TTC549 (cell line): ENCODE results near the gene FAM118B.

ENCODE experiments used
- FAIRE-seq: peaks from 2 replicates; lab custom pipeline; 2012; peaks lifted over from hg19 to GRCh38; lab: Jason Lieb, UNC

FAM118B gene

DNA sequence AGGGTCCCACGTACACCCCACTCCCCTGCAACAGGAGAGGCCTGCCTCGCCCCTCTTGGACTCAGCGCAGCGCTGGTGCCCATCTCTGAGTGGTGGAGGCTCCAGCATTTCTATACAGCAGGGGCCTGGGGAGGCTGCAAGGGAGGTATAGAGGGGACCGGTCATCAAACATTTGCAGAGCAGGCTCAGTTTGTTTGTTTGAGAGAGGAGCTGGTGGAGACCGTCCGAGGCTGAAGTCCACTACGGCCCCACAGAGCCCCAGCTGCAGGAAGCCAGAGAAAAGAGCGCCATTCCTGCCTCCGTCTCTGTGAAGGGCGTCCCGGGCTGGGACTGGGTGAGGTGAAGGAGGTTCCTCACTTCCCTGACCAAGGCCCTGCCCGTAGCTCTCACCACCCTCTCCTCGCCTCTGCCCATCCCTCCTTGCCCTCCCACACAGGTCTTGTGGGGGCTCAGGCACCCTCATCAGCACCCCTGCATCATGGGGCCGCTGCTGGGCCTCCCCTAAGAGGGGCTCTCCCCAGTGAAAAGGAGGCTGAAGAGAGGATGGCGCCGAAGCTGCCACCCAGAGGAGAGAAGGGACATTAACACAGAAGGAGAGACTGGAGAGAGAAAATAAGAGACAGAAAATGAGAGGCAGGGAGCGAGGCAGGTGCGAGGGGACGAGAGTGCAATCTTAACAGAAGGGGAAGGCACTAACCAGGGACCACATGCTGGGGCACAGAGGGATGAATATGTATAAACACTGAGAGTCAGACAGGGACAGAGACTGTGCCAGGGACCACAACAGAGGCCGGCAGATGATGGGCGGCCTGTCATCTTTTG, 24.7 kb upstream of the FAM118B start:
- no peak for FAIRE-seq

DNA sequence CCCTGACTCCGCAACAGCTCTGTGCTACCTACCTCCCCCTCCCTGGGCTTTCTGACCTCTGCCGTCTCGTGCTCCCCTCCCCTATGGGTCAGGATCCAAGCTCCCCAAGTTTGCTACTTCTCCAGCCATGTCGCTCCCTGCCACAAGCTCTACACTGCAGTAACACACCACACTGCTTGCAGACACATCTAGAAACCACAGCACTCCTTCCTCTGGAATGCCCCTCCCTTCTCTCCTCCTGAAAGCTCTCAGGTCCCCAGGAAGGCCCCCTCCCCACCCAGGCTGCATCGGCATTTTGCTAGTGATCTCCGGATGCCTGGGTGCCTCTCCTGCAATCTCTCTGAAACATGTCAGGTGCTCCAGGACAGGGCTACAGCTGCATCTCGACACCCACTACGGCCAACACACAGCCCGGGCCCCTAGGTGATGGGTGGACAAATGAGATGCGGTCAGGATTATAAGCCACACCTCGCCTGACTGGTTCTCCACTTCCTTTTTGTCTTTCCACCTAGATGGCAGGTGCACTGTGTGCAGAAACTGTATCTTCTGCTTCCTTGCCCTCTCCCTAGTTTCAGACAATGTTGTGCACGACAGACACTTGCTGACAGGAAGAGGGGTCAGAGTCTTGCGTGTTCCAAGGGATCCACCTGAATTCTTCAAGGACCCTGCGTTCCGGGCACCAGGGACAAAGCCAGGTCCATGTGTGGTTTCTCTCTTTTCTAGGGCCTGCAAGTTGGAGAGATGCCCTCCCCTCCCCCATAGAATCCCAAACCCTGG, 23.1 kb upstream of the FAM118B start:
- no peak for FAIRE-seq

DNA sequence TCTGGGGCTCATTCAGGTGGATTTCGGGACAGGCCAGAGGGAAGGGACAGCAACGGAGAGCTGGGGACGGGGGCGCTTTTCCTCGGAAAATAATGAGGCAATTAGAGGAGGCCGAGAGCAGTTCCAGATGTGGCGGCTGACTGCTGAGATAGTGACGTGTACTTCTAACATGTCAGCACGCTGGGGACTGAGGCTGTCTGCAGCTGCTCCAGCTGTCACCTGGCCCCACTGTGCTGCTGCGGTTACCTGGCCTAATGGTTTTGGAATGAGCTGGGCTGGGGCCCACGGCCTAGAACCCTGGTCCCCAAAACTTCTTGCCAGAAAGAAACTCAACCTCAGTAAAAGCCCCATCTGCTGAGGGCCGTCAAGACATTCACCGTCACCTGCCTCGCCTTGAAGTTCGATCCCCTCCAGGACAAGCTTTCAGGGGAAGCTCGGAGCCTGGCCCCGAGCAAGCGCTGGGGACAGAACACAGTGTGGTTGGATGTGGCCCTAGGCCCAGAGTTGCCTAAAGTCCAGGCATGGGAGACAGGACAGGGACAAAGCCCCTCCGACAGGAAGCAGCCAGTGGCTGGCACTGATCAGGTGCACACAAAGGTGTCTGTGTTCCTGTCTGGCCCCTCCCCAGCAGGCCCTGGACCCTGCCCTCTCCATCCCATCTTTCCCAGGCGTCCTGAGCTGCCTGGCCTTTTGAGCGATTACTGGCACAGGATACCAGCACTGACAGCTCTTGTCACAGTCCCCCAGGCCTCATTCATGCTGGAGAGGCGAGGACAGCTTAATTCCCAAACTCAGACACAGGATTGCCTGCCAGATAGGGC, 22.3 kb upstream of the FAM118B start:
- no peak for FAIRE-seq

DNA sequence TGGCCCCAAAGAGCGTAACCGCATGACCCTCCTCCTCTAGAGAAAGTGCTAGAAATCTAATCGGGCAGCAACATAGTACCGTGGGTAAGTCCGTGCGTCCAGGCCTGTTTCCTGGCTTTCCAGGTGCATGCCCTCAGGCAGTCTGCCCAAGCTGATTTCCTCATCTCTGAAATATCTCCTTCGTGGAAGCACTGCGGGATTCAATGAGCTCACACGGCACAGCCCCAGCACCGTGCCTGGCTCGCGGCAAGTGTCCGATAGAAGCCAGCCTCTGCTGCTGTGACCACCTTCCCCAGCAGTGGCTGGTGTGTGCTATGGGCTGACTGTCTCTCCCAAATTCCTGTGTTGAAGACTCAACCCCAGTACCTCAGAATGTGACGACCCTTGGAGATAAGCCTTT, 20.8 kb upstream of the FAM118B start:
- no peak for FAIRE-seq

DNA sequence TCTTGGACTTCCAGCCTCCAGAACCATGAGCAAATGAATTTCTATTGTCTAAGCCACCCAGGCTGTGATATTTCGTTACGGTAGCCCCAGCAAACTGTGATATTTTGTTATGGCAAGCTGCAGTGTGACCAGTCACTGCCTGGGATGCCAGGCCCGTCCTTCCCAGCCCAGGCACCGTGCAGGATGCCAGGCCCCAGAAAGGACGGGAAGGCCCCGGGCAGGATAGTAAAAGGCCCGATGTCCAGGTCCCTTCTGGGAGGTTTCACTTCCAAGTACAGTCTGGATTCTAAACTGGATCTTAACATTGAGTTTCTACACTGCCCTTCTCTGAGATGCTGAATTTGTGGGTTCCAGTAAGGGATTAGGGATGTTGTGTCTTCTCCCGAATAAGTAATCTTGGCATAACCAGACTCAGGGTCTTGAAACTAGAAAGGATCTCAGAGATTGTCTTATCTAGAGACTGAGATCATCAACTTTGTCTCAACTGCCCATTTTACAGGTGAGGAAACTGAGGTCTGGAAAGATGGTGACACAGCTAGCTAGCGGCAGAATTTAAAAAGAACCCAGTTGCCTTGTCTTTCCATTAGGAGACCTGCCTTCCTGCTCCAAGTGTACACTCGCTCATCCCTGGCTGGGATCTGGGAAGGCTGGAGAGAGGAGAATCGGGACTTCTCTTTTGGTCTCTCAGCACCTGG, 20.1 kb upstream of the FAM118B start:
- FAIRE-seq, result no peak

DNA sequence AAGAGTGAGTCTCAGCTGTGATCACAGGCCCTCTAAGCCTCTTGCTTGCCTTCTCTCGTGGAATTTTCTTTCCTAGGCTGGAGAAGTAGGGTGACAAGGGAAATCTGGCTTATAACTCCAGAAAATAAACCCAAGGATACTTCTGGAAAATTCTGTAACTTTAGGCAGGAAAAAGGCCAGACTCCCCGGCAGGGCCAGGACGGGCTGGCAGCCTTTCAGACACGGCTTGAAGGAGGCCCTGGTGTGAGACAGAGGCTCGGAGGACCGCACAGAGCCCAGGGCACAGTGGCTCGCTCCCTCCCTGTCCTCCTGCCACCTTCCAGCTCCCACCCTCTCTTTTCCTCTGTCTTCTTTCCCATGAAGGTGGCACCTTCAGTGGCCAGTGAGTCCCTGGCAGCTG, 19.2 kb upstream of the FAM118B start:
- no peak for FAIRE-seq

DNA sequence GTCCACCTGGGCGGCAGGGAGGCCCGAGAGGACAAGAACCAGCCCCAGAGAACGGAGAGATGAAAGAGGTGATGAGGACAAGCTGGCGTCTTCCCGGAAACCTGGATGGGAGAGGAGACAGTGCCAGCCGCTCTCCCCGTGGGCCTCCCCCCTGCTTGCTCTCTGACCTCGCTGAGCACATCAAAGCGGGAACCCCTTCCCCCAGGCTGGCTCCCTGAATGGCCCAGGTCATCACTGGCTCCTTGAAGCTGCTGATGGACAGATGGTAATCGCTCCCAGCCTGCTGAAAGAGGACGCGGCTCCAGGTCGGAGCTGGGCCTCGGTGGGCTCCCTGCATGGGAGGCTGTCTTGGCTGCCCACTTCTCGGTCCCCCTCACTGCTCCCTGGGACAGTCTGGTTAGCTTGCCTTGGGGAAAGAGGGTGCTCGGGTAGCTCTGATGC, 18.5 kb upstream of the FAM118B start:
- no peak for FAIRE-seq

DNA sequence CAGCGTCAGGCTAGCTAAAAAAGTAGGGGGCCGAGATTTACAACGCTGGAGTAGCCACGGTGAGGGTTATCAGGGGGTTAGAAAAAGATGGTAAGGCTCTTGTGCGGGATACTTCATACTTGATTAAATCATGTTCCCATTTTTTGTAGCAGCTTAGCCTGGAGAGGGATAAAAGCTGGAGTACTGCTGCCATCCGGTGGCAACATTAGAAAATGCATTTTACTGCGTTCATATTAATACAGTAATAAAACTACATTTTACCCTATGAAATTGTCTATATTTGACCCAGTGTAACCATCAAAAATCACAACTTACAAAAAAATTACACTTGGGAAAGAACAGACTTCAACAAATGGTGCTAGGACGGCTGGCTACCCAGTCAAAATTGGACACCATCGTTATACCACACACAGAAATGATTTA, 17.4 kb upstream of the FAM118B start:
- peak; percentile 20 for FAIRE-seq

DNA sequence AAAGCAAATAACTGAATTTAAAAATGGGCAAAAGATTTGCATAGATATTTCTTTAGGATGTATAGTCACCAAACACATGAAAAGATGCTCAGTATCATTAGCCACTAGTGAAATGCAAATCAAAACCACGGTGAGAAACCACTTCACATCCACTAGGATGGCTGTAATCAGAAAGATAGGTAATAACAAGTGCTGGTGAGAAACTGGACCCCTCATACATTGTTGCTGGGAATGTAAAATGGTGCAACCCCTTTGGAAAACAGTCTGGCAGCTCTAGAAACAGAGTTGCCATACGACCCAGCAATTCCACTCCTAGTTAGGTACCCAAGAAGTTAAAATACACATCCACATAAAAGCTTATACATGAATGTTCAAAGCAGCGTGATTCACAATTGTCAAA, 16.5 kb upstream of the FAM118B start:
- no peak for FAIRE-seq

DNA sequence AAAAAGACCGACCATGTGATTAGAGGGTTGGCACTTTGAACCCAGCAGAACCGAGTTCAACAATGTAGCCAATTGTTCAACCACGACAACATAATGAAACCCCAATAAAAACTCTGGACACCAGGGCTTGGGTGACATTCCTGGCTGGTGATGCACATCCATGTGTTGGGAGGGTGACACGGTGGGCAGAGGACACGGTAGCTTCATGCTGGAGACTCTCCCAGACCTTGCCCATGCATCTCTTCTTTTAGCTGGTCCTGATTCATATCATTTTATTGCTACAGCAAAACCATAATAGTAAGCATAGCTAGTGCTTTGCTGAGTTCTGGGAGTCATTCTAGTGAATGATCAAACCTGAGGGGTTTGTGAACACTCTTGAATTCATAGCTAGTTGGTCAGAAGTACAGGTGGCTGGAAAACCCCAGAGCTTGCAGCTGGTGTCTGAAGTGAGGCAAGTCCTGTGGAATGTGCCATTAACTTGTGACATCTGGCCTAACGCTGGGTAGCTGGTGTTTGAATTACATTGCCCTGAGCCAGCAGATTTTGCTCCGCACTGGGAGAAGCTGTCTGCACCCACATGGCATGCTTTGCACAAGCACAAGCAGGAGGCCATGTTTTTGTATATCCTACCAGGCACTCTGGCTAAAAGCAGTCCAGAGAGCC, 14.2 kb upstream of the FAM118B start:
- no peak for FAIRE-seq

DNA sequence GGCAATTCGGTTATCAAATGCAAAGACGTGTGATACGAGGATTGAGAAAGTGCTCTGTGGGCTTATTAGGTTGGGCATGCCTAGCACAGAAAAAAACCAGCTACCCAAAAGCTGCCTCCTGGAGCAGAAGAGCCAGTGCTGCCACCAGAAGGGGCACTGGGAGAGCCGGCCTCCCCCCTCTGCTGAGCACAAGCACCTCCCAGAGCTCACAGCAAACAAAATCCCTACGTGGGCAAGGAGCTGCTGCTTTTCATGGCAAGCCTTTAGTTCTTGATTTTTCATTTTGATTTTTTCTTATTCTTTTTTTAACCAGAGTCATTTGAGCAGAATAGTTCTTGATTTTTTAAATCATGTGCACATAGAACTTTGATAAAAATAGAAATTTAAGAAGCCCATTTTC, 12.9 kb upstream of the FAM118B start:
- no peak for FAIRE-seq

DNA sequence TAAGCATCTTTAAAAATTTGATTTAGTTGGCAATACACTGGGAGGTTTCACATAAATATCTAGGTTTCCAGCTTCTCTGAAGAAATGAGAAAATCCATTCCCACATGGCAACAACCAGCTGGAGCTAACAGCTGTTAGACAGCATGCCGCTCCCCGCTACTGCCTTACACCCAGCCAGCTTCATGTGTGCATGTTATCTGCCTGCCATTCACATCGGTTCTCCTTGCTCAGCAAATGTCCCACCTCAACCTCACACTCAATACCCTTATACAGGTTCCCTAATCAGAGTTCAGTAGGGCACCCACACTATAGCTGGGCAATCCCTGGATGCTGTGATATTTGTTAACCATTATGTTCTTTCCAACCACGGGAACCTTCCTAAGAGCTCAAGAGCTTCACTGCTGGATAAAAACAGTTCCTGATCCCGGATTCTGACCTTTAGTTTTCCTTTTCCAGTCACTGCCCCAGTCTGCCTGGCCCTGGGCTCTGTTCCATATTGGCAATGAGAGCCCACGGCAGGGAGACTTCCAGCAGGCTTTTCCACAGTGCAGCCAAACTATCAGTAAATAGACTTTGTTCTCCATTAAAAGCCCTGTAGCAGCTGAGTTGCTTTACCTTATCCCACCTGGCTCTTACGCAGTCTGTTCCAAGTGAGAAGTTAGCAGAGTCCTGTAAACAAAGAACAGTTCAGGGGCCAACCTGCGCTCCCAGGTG, 8.8 kb upstream of the FAM118B start:
- no peak for FAIRE-seq

DNA sequence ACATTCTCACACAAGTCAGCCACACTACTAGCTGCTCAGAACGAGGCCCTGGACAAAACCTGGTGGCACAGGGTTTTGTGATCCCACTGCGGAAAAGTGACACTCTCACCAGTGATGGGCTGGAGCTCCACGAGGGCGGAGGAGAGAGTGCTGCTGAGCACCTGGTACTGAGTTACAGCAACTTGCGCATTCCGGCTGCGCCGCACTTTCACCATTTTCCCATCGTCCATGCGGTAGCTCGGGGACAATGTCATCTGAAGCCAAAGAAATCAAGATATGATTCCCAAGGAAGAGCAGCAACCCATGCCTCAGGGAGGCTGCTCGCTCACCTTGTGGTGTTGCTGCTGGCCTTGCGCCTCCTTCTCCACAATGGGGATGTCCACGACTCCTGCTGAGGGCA, 6.2 kb upstream of the FAM118B start:
- FAIRE-seq, result no peak

DNA sequence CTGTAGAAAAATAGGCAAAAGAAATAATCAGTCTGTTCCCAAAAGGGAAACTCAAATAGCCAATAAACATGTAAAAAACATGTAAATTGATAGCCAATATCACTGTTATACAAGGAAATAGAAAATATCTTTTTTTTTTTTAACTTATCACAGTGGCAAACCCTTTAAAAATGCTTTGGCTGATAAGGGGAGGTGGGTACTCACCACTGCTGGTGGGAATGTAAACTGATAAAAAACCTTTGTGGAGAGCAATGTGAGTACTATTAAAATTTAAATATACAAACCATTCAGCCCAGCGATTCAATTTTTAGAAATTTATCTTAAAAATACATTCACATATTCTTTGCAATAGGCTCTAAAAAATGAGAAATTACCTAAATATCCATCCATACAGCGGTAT, 3.7 kb upstream of the FAM118B start:
- FAIRE-seq, result no peak

DNA sequence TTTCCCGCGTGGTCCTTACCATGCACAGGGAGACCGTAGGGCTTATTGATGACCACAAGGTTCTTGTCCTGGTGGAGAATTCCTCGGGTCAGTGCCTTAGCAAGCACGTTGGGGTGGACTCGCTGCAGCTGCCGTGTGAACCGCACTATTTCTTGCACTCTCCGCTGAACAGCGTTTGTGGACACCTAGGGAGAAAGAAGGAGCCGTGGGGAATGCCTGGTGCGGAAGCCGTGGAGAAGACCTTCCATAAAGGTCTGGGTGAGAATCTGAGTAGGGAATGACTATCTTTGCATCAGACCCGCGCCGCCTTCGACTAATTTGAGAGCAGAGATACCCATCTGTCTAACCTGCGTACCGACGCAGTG, 729 bp upstream of the FAM118B start:
- FAIRE-seq, result no peak

DNA sequence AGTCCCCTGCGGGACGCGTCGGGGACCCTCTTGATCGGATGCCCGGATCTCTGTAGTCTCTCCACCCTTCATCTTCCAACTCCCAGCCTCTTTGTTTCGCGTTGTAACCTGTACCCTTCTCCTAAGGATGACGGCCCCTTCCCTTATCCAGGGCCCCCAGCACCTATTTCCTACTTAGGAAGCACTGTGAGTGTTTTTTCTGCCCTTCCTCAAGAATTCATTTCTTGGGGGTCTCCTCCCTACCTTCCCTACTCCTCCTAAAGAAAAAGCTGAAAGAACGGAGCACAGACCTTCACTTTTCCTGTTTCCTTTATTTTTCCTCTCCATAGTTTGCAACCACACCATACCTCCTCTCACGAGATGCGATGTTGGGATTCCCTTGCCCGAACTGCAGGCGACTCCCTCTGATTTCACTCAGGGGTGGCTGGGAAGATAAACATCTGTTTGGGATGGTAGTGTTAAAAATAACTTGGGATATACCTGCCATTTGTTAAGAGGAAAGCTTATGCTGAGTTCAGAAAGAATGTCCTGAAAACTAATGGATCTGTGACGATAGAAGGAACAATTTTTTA, 593 bp downstream of the FAM118B start:
- FAIRE-seq, result no peak

DNA sequence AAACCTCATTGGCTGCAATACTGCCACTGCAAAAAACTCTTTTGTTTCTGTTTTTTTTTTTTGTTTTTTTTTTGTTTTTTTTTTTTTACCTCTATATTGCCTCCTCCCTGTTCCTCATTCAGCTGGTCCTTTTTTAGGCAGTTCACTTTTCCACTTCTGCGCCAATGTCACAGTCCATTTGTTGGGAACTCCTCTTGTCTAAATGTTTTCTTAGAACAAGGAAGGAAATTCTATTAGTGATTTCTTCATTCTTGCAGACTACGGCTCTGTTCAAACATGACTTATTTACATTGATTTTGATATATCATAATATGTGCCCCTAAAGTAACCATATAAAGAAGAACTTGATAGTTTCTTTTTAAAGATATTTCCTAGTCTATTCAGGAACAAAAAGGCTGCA, 2.9 kb downstream of the FAM118B start:
- no peak for FAIRE-seq

DNA sequence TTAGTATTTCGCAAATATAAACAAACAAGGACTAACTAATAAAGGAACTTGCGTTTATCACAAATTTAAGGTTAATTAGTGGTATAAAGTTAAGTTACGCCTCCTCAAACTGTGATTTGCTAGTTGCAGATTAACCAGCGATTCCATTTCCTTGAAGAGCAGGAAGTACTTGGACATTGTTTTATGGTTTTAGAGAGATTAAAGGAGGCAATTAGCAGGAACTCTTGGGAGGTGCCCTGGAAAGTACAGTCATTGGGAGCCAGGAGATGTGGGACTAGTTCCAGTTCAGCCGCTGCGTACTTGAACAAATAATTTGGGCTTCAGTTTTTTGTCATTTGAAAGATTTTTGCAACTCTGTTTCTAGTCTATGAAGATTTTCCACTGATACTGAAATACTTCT, 3.3 kb downstream of the FAM118B start:
- no peak for FAIRE-seq

DNA sequence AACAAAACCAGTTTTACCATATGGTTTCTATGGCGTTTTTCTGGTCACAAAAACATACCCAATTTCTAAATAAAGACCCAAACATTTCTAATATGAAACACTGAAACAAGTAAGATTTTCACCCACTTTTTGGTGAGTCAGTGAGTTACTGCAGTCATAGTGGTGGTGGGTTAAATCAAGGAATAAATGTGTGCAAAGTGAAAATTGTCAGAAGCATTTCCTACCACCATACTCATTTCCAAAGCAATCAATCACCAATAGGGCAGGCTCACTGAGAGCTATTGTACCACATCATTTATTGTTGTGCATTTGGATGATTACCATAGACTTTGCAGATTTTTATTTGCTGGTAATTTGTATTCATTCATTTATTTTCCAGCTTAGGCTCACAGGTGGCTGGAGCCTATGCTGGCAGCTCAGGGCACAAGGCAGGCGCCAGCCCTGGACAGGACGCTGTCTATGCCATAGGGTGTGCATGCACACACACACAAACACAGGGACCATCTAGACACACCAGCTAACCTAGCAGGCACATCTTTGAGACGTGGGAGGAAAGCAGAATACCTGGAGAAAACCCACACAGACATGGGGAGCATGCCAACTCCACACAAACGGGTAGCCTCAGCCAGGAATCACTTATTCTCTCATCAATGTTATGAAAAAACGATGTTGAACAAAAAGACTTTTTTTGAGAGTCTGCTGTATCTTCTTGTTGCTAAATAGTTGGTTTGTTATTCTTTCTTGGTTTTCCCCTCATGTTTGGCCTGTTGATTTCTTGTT, 5.1 kb downstream of the FAM118B start:
- no peak for FAIRE-seq

DNA sequence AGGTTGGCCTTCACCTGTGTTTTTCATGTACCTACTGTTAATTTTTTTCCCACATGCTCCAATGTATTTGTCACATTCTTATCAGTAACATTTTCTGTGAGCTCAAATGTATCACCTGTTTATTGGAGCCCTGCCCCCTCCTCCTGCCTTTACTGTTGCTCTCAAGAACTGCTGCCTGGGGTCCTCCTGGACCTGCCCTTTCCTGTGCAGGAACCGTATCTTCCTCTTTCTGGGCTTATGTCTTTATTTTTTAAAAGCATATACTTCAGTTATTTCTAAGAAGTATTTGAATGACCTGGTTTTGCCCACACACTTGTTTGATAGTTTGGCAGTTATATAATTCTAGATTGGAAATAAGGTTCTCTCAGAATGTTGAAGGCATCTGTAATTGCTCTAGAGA, 5.9 kb downstream of the FAM118B start:
- FAIRE-seq, result no peak
